Tibial nerve (tissue), 3 donors: ENCODE data around the gene EXOSC3.

Experiments
- POLR2A ChIP-seq, 2 donors: fragments of 450-650 bp; IDR thresholded peaks; one replicate each; pipeline ENCODE4 v1.6.1; 2017; ENCODE audit warnings: antibody characterized with exemption in 2 of 2, mild to moderate bottlenecking in 2 of 2, moderate library complexity in 2 of 2
- TF ChIP-seq, protein P1 (sequence below), 5 experiments: fragments of 200-600 bp in 3 of 5; fragments of 450-650 bp in 2 of 5; sonication (generic) in 3 of 5; IDR thresholded peaks; one replicate each; pipeline ENCODE4 v1.5.1; 2016 to 2019; ENCODE audit warnings: antibody characterized with exemption in 5 of 5, mild to moderate bottlenecking in 3 of 5, moderate library complexity in 2 of 5

DNA sequence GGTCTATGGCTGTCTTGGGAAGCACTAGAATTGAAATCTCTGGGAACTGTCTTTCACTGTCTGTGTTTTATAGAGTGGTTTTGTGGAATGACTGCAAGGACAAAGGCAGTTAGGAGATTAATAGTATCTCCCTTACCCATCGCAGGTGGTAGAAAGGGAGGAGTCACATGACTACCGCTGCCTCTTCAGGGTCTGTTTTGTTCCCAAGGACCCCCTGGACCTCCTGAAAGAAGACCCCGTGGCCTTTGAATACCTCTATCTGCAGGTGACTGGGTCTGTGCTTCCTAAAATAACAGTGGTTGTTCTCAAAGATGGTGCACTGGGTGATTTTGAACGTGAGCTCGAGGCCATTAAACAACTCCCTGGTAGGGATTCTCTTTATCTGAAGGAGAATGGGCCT is 54.0 kb downstream of the EXOSC3 start:
- TF ChIP-seq POLR2A (IDR thresholded peaks at IDR 0.05), result no peak
- TF ChIP-seq, protein P1, sequence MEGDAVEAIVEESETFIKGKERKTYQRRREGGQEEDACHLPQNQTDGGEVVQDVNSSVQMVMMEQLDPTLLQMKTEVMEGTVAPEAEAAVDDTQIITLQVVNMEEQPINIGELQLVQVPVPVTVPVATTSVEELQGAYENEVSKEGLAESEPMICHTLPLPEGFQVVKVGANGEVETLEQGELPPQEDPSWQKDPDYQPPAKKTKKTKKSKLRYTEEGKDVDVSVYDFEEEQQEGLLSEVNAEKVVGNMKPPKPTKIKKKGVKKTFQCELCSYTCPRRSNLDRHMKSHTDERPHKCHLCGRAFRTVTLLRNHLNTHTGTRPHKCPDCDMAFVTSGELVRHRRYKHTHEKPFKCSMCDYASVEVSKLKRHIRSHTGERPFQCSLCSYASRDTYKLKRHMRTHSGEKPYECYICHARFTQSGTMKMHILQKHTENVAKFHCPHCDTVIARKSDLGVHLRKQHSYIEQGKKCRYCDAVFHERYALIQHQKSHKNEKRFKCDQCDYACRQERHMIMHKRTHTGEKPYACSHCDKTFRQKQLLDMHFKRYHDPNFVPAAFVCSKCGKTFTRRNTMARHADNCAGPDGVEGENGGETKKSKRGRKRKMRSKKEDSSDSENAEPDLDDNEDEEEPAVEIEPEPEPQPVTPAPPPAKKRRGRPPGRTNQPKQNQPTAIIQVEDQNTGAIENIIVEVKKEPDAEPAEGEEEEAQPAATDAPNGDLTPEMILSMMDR (IDR thresholded peaks at IDR 0.05), result no peak
